Activated CD8-positive, alpha-beta memory T cell treated with anti-CD3 and anti-CD28 coated beads, Interleukin-2, amount 50 U/mL, for 48 hours (primary cell): ENCODE results near the gene TRMT2A.

ENCODE experiments used
- DNase-seq: peaks from one replicate; pipeline ENCODE4 v3.0.0-alpha.2; 2020

The TRMT2A gene

GRCh38 chr22:20105456-20106204, 11.4 kb downstream of the TRMT2A start:
- DNase-seq = no peak

DNA sequence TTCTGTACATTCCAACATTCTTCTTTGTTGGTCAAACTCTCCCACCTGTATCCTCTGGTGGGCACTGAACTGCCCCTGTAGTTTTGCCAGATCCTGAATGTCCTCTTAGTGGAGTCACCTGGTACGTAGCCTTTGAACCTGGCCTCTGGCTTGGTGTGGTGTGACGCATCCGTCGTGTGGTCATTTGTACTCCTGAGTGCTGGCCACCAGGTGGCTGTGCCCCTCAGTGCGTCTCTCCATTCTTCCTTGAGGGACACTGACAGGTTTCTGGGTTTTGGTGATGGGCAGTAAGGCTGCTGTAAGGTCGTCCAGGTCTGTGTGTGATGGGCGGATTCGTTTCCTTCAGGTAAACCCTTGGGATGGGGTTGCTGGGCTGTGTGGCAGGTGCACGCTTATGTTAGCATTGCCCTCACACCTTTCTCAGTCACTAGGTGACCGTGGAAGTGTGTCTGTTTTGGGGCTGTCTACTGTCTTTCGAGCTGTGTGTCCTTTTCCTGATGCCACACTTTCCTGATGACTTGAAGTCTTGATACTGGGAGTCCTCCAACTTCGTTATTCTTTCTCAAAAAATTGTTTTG, 14.7 kb downstream of the TRMT2A start:
- DNase-seq = no peak

GRCh38 chr22:20101638-20102037, 15.4 kb downstream of the TRMT2A start:
- DNase-seq = no peak

DNA sequence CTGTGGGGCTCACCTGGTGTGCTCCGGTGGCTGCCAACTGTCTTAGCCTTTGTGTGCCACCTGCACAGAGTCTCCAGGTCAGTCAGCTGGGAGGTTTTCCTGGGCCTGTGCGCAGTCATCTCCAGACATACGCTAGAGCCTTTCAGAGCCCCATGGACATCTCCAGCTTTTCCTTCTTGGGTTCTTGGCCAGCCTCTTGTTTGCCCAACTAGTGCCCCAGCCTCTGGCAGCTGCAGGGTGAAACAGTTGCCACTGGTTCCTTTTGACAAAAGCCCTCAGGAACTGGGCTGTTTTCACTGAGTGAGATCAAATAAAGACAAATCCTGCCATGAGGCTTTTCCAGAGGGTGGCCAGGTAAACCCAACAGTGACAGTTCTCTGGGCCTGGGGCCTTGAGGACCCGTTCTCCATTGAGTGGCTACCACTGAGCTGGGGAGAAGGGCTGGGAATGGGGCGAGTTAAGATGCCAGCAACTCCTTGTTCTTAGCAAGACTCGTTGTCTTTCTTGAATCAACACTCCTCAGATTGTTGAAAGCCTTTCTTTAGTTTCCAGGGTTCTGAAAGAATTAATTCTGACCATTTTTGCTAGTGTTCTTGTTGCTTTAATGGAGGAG, 17.8 kb downstream of the TRMT2A start:
- DNase-seq = no peak

GRCh38 chr22:20096574-20097420, 20.2 kb downstream of the TRMT2A start:
- DNase-seq = no peak

GRCh38 chr22:20095521-20095920, 21.5 kb downstream of the TRMT2A start:
- DNase-seq = no peak

- DNase-seq = no peak
These were observed 22.7 kb downstream of the TRMT2A start for GRCh38 chr22:20094197-20094807.

GRCh38 chr22:20093418-20094196, 23.4 kb downstream of the TRMT2A start:
- no peak for DNase-seq

DNA sequence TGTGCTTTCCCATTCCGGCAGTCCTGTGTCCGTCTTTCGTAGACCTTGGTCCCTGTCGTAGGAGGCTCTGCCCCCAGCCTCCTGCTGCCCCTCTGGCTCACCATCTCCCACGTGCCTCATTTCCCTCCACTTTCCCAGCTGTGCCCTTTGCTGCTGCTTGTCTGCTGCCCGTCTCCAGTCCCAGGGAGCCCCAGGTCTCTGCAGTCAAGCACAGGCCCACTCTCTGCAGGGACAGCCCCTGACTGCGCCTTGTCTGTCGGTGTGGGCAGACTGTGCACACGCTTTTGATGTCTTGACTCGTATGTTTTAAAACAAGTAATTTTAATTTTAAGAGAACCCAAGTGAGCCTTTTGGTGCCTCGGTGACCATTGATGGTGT, 24.6 kb downstream of the TRMT2A start:
- no peak for DNase-seq

DNA sequence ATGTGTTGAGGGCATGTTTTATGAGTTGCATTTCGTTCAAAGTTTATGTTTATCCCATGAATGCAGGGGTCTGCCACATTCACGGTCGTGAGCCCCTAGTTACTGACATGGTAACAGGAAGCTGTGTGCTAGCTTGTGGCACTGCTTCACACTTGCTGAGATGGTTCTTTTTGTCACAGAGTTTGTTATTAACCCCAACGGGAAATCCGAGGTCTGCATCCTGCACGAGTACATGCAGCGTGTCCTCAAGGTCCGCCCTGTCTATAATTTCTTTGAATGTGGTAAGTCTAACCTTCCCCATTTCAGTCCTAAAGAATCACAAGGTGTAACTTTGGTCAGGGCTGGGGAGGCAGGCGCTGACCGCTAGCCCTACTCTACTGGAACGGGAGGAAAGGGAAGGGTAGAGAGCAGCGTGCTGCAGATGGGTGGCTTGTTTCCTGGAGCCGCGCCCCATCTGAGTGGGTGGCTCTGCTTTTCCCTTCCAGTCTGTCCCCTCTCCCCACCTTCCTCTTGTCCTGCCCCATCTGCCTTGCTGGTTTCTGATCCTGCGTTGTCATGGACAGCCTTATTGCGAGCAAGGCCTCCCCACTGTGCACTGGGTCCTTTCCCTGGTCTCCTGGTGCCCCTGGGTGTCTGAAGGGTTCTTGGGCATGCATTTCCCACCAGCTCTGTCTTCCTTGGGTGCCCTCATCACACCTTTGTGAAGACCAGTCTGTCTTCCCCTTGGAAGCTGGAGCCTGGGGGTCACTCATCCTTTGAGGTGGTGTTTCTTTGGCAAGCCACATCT, 25.1 kb downstream of the TRMT2A start:
- DNase-seq = no peak

GRCh38 chr22:20090730-20091240, 26.2 kb downstream of the TRMT2A start:
- no peak for DNase-seq

DNA sequence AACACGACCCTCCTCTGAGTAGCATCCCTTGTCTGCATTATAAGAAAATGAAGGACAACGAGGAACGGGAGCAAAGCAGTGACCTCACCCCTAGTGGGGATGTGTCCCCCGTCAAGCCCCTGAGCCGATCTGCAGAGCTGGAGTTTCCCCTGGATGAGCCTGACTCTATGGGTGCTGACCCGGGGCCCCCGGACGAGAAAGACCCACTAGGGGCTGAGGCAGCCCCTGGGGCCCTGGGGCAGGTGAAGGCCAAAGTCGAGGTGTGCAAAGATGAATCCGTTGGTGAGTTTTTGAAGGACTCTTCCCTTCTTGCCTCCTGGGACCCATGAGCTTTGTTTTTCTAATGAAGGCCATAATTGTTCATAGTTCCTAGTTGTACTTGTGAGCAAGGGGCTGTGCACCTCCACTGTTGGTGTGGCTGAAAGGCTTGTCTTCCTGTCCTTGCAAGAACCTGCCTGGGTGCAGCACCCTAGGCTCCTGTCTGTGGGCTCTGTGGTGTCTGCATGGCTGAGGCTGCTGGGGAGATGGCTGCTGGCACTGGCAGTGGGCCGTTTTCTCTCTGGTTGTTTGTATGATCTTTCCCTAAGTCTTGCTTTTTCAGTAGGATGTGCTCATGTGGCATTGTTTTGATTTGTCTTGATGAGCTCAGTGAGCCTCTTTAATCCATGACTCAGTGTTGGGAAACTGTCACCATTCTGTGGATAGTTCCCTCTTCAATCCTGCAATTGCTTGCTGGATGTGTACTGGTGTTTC, 26.9 kb downstream of the TRMT2A start:
- no peak for DNase-seq

- DNase-seq = no peak
These were observed 27.6 kb downstream of the TRMT2A start for GRCh38 chr22:20089226-20089976.

DNA sequence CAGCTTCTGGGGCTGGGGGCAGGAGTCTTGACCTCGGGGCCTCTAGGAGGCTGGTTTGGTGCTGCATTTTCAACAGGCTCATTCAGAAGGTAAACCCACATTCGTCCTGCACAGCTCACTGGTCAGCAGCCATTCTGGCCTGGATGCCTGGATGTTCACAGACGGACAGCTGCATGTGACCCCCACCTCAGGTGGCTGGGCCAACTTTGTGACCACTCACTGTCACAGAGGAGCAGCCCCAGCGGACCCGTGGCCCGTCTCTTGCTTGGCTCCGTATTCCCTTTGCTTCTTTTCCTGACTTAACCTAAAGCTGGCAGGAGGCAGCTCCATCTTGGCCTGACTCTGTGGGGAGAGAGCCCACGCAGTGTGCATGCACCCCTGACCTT, 28.8 kb downstream of the TRMT2A start:
- DNase-seq = no peak

DNA sequence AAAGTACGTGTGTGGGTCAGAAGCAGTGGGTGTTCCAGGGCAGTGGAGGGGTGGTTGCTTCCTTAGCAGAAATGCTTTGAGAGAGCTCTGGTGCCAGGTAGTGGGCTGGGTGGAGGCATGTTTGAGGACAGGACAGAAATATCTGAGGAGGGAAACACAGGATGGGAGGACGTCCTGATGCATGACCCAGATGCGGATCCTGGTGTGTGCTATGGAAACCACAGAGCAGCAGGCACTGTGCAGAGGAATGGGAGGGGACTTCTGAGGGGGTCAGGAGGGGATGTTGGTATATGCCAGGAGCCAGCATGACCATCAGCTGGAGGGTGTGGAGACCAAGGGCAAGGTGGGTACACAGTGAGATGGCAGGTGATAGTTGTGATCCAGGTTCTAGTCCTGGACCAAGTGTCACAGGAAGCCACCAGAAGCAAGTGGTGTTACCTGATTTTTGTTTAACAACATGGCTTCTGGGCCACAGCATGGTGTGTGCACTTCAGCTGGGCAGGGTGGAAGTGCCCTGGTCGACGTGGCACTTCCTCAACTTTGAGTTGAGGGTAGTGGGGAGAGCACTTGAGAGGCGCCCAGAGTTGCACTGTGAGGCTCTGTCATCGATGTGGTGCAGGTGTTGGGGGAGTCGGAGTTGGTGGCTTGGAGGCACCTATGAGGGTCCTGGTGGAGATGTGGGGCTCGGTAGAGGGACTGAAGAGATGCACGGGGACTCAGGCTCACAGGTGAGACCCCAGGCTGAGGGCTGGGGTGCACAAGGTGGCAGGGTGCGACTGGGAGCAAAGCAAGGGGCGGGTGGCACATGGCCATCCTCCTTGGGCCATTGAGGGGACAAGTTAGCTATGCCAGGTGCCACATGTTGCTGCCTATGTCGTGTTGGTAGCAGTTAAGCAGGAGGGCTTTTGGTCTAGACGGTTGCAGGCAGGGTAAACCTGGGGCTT, 29.4 kb downstream of the TRMT2A start:
- DNase-seq = no peak

- DNase-seq = no peak
These were observed 30.3 kb downstream of the TRMT2A start for GRCh38 chr22:20086763-20087162.

- no peak for DNase-seq
These were observed 30.9 kb downstream of the TRMT2A start for GRCh38 chr22:20086101-20086599.

DNA sequence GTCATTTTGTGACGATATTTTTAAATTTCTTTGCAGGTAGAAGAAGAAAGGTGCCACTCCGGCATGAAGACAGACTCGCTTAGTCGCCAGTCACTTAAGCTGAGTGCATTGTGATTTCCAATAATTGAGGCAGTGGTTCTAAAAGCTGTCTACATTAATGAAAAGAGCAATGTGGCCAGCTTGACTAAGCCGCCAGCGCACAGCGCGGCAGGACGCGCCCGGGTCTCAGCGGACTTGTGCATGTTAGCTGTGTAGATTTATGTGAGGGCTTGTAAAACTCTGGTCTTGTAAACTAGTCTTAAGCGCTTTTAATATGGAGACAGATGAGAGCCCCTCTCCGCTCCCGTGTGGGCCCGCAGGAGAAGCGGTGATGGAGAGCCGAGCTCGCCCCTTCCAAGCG, 31.4 kb downstream of the TRMT2A start:
- DNase-seq = no peak
